Upper lobe of right lung (tissue), 1 donor: ENCODE results near the gene CDK15. TPM values are rescaled to one million over a fixed set of nuclear protein-coding genes. Genes with fewer than 3 reads are reported as not detected.

Source experiments
- ATAC-seq: fragments of 200-7000 bp; cut with Tn5 transposase; one replicate; pipeline ENCODE4 v1.9.1; 2020; ENCODE audit warnings: mild to moderate bottlenecking, moderate library complexity
- DNase-seq: peaks from one replicate; pipeline ENCODE4 v3.0.0-alpha.2; 2020
- H3K27ac ChIP-seq: fragments of 200-600 bp; one replicate; pipeline ENCODE4 v1.8.0; 2022
- H3K27me3 ChIP-seq: fragments of 200-600 bp; one replicate; pipeline ENCODE4 v1.8.0; 2022; ENCODE audit warnings: mild to moderate bottlenecking
- H3K36me3 ChIP-seq: fragments of 200-600 bp; one replicate; pipeline ENCODE4 v1.8.0; 2022
- H3K4me1 ChIP-seq: fragments of 200-600 bp; one replicate; pipeline ENCODE4 v1.8.0; 2022
- H3K4me3 ChIP-seq: fragments of 200-600 bp; one replicate; pipeline ENCODE4 v1.8.0; 2022; ENCODE audit warnings: mild to moderate bottlenecking
- H3K9me3 ChIP-seq: fragments of 200-600 bp; one replicate; pipeline ENCODE4 v1.8.0; 2022
- CTCF ChIP-seq: fragments of 200-600 bp; IDR thresholded peaks from one replicate; pipeline ENCODE4 v1.8.0; 2022; ENCODE audit warnings: antibody characterized with exemption
- intact Hi-C: fragments of 100-400 bp; cut with DNase I; formaldehyde crosslinking; loops from one replicate; pipeline ENCODE4 v1.11.0; 2022
- total RNA-seq: library from RNA; stranded (reverse); fragmentation: NEBNext Ultra II Directional; extraction: Animal tissue kit (Norgen Biotek cat#: 25700); gene quantifications from one replicate; pipeline ENCODE4 v1.2.1, GENCODE V29; 2021
- donor health status: DM: no; HTN: yes; CAD: no; lungs with severe emphysema.

Gene CDK15
- total RNA-seq, 1 donor from 2014 or later: 6.0 TPM

- Histone ChIP-seq H3K4me3 (no peak overlapping the region), H3K4me1 (peaks cover 12% of the 10 kb centered on the region), H3K27ac (no peak overlapping the region), H3K36me3 (no peaks in the 10 kb centered on the region), H3K9me3 (no peaks in the 10 kb centered on the region), H3K27me3 (no peaks in the 10 kb centered on the region)
- DNase-seq: no peak
- no peak for TF ChIP-seq CTCF
- intact Hi-C loops: no loop called here
- peak; percentile 52 for ATAC-seq
These were observed 74.8 kb downstream of the CDK15 start for GRCh38 chr2:201880993-201881611.

GRCh38 chr2:201881741-201882140, 75.4 kb downstream of the CDK15 start:
- Histone ChIP-seq H3K4me1 (peaks cover 12% of the 10 kb centered on the region), H3K27ac (no peak overlapping the region)

GRCh38 chr2:201882353-201883090, 76.2 kb downstream of the CDK15 start:
- no peak for TF ChIP-seq CTCF
- Histone ChIP-seq H3K27me3 (no peaks in the 10 kb centered on the region), H3K9me3 (no peaks in the 10 kb centered on the region), H3K27ac (no peak overlapping the region), H3K4me1 (peaks cover 12% of the 10 kb centered on the region), H3K4me3 (no peak overlapping the region), H3K36me3 (no peaks in the 10 kb centered on the region)
- DNase-seq: no peak
- no peak for ATAC-seq
- intact Hi-C loops: no loop called here

More at GRCh38 chr2:201881741-201882140, 75.4 kb downstream of the CDK15 start:
- ATAC-seq (no peak), DNase-seq (no peak)
- H3K9me3 ChIP-seq: no peaks in the 10 kb centered on the region
- intact Hi-C loops: no loop called here
- no peaks in the 10 kb centered on the region for H3K27me3 ChIP-seq
- TF ChIP-seq CTCF: no peak
- H3K36me3 ChIP-seq: no peaks in the 10 kb centered on the region
- H3K4me3 ChIP-seq: no peak overlapping the region

DNA sequence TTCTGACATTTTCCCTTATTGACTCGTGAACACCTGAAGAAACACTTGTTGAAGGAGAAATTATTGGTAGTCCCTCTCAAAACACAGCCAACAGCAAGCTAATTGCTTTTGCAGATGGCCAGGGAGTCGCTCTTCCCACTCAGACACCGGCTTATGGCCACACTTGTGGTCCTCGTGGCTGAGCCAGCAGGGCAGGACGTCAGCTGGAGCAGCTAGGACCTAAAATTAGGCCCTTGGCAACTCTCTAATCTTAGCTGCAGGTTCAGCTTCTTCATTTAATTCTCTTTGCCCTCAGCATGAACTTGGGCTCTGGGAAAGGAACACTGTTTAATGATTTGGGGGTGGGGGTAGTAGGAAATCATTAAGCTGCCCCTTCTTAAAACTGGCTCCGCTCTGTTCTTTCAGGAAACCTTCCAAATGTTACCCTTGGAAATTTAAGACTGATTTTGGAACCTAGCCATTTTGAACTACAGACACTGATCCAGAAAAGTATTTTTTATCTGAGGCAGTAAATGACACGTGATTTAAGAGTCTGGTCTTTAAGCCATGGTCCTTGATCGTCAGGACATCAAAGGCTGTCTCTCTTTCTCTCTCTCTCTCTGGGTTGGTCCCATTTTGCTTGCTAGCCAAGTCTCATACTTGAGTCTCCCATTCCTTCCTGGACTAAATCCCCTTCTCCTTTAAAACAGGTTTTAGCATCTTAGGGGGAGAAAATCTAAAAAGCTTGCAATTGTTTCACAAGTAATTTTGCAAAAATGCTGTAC, 77.5 kb downstream of the CDK15 start:
- TF ChIP-seq CTCF: no peak
- DNase-seq: no peak
- H3K27me3 ChIP-seq: no peaks in the 10 kb centered on the region
- H3K9me3 ChIP-seq: no peaks in the 10 kb centered on the region
- no peaks in the 10 kb centered on the region for H3K36me3 ChIP-seq
- H3K4me3 ChIP-seq: no peak overlapping the region
- intact Hi-C loops: no loop called here
- H3K4me1 ChIP-seq: peaks cover 12% of the 10 kb centered on the region
- no peak overlapping the region for H3K27ac ChIP-seq
- ATAC-seq: no peak

- Histone ChIP-seq H3K27me3 (no peaks in the 10 kb centered on the region), H3K27ac (no peak overlapping the region), H3K4me1 (peaks cover 7% of the 10 kb centered on the region), H3K36me3 (no peaks in the 10 kb centered on the region), H3K4me3 (no peak overlapping the region), H3K9me3 (no peaks in the 10 kb centered on the region)
- intact Hi-C loops: no loop called here
- no peak for DNase-seq
- no peak for ATAC-seq
- no peak for TF ChIP-seq CTCF
These were observed 80.2 kb downstream of the CDK15 start for GRCh38 chr2:201886504-201886903.
